Astrocyte of the cerebellum (primary cell): ENCODE results near the gene TCEAL8.

ENCODE experiments used
- DNase-seq: peaks from one replicate; pipeline ENCODE4 v3.0.0-alpha.2; 2011; ENCODE audit warnings: low read depth
- H3K4me3 ChIP-seq: 2 replicates; pipeline ENCODE4 v1.5.1; 2011; ENCODE audit warnings: mild to moderate bottlenecking, low read depth, low read length, moderate library complexity
- CTCF ChIP-seq: IDR thresholded peaks from 2 replicates; pipeline ENCODE4 v1.5.1; 2012; ENCODE audit warnings: low read length, low read depth, moderate library complexity, mild to moderate bottlenecking; ENCODE audit errors: missing control alignments
- in situ Hi-C: cut with HindIII; loops from 2 replicates; pipeline ENCODE4 v1.10.0; 2017; ENCODE audit warnings: low sequenced_read_pairs

Gene TCEAL8

GRCh38 chrX:103254921-103255493, at the start of gene TCEAL8:
TSS of gene TCEAL8 (minus strand) at chrX:103255155. CDS start at chrX:103253979, 1,176 bp downstream.
- no peak for TF ChIP-seq CTCF
- peak within 1 kb of the TSS; percentile 56 for H3K4me3 ChIP-seq
- DNase-seq, result peak; percentile 37
- in situ Hi-C loops, result no loop called here

GRCh38 chrX:103304705-103305104, 49.8 kb upstream of the TCEAL8 start:
- in situ Hi-C loops, result no loop called here

GRCh38 chrX:103293118-103293517, 38.2 kb upstream of the TCEAL8 start:
- no peak for TF ChIP-seq CTCF
- in situ Hi-C loops, result no loop called here
- DNase-seq, result no peak
- no peak overlapping the region for H3K4me3 ChIP-seq

More at GRCh38 chrX:103304705-103305104, 49.8 kb upstream of the TCEAL8 start:
- DNase-seq, result no peak
- TF ChIP-seq CTCF, result no peak
- H3K4me3 ChIP-seq, result no peak overlapping the region

GRCh38 chrX:103279624-103280023, 24.7 kb upstream of the TCEAL8 start:
- no peak for DNase-seq
- H3K4me3 ChIP-seq, result no peak overlapping the region
- in situ Hi-C loops, result no loop called here
- no peak for TF ChIP-seq CTCF

- in situ Hi-C loops, result no loop called here
- no peak for DNase-seq
- no peak for TF ChIP-seq CTCF
- H3K4me3 ChIP-seq, result peak within 1 kb of the TSS; percentile 17
These were observed 21.6 kb upstream of the TCEAL8 start, which contains the start of gene TCEAL5 for GRCh38 chrX:103276581-103277002. TSS of gene TCEAL5 (minus strand) at chrX:103276750. CDS start at chrX:103274563, 2,187 bp downstream.

- DNase-seq, result no peak
- TF ChIP-seq CTCF, result no peak
- peak overlapping the region; percentile 17 for H3K4me3 ChIP-seq
- in situ Hi-C loops, result no loop called here
These were observed 21.1 kb upstream of the TCEAL8 start for GRCh38 chrX:103275947-103276567.
